K562 (cell line): ENCODE data around the gene NTN4.

Source experiments
- CHD2 ChIP-seq: IDR thresholded peaks from 2 replicates; pipeline ENCODE4 v1.6.1; 2011; ENCODE audit warnings: low read depth, low read length
- POLR2A ChIP-seq: fragments of 450-650 bp; conservative IDR thresholded peaks from 2 replicates; pipeline ENCODE4 v1.6.1; 2016
- PRPF4 ChIP-seq: fragments of 200-400 bp; formaldehyde crosslinking; IDR thresholded peaks from one replicate; pipeline ENCODE4 v1.6.1; 2017; ENCODE audit warnings: low read length, low read depth, mild to moderate bottlenecking; ENCODE audit not compliant: insufficient read depth, poor library complexity, severe bottlenecking
- TBP ChIP-seq: optimal IDR thresholded peaks from 2 replicates; pipeline ENCODE3; 2011; ENCODE audit warnings: low read depth, low read length, improper control_type of control experiment
- TF ChIP-seq, protein P1 (sequence below), 2 experiments: fragments of 450-650 bp; formaldehyde crosslinking in 1 of 2; IDR thresholded peaks; 2 replicates each; pipeline versions ENCODE4 v1.4.0 to v1.6.1; 2014 to 2020; ENCODE audit warnings: mild to moderate bottlenecking in 2 of 2, borderline replicate concordance in 1 of 2, low read depth in 1 of 2
- TF ChIP-seq, protein P2 (sequence below): sonication (generic); formaldehyde crosslinking; IDR thresholded peaks from 2 replicates; pipeline ENCODE4 v1.8.1; 2023; ENCODE audit warnings: mild to moderate bottlenecking, missing genetic modification reagents
- TF ChIP-seq, protein P3 (sequence below), 3 experiments: IDR thresholded peaks in 2 of 3; conservative IDR thresholded peaks in 1 of 3; 2 replicates each; pipeline ENCODE4 v1.5.1; 2011 to 2012; ENCODE audit warnings: low read length in 3 of 3, mild to moderate bottlenecking in 3 of 3, control low read depth in 2 of 3, improper control_type of control experiment in 1 of 3, inconsistent platforms in 1 of 3, low read depth in 1 of 3, mixed read lengths in 1 of 3, moderate library complexity in 1 of 3; ENCODE audit not compliant: insufficient read depth in 2 of 3
- TF ChIP-seq, protein P4 (sequence below): sonication (generic); formaldehyde crosslinking; IDR thresholded peaks from 2 replicates; pipeline ENCODE4 v1.8.1; 2023; ENCODE audit warnings: mild to moderate bottlenecking, missing genetic modification reagents

DNA sequence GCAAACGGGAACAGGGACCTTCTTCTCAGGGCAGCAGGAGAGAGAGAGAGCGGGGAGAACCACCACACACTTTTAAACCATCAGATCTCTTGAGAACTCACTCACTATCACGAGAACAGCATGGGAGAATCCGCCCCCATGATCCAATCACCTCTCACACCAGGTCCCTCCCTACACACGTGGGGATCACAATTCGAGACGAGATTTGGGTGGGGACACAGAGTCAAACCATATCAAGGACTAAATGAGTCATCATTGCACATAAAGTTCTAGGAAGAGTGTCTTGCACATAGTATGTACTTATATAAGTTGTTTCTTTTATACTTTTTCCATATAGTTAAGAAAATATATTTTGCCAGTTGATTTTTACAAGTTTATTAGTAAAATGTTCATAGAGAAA, 17.6 kb upstream of the NTN4 start:
- TF ChIP-seq TBP (no peak), POLR2A (no peak), CHD2 (no peak), PRPF4 (no peak)
- TF ChIP-seq, protein P1, sequence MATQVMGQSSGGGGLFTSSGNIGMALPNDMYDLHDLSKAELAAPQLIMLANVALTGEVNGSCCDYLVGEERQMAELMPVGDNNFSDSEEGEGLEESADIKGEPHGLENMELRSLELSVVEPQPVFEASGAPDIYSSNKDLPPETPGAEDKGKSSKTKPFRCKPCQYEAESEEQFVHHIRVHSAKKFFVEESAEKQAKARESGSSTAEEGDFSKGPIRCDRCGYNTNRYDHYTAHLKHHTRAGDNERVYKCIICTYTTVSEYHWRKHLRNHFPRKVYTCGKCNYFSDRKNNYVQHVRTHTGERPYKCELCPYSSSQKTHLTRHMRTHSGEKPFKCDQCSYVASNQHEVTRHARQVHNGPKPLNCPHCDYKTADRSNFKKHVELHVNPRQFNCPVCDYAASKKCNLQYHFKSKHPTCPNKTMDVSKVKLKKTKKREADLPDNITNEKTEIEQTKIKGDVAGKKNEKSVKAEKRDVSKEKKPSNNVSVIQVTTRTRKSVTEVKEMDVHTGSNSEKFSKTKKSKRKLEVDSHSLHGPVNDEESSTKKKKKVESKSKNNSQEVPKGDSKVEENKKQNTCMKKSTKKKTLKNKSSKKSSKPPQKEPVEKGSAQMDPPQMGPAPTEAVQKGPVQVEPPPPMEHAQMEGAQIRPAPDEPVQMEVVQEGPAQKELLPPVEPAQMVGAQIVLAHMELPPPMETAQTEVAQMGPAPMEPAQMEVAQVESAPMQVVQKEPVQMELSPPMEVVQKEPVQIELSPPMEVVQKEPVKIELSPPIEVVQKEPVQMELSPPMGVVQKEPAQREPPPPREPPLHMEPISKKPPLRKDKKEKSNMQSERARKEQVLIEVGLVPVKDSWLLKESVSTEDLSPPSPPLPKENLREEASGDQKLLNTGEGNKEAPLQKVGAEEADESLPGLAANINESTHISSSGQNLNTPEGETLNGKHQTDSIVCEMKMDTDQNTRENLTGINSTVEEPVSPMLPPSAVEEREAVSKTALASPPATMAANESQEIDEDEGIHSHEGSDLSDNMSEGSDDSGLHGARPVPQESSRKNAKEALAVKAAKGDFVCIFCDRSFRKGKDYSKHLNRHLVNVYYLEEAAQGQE (IDR thresholded peaks at IDR 0.05; ENCODE audit: borderline replicate concordance) = no peak
- TF ChIP-seq, protein P1 (CRISPR knock-in tag; IDR thresholded peaks at IDR 0.05; ENCODE audit: low read depth) = no peak
- TF ChIP-seq, protein P2, sequence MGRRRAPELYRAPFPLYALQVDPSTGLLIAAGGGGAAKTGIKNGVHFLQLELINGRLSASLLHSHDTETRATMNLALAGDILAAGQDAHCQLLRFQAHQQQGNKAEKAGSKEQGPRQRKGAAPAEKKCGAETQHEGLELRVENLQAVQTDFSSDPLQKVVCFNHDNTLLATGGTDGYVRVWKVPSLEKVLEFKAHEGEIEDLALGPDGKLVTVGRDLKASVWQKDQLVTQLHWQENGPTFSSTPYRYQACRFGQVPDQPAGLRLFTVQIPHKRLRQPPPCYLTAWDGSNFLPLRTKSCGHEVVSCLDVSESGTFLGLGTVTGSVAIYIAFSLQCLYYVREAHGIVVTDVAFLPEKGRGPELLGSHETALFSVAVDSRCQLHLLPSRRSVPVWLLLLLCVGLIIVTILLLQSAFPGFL = no peak
- TF ChIP-seq, protein P3, sequence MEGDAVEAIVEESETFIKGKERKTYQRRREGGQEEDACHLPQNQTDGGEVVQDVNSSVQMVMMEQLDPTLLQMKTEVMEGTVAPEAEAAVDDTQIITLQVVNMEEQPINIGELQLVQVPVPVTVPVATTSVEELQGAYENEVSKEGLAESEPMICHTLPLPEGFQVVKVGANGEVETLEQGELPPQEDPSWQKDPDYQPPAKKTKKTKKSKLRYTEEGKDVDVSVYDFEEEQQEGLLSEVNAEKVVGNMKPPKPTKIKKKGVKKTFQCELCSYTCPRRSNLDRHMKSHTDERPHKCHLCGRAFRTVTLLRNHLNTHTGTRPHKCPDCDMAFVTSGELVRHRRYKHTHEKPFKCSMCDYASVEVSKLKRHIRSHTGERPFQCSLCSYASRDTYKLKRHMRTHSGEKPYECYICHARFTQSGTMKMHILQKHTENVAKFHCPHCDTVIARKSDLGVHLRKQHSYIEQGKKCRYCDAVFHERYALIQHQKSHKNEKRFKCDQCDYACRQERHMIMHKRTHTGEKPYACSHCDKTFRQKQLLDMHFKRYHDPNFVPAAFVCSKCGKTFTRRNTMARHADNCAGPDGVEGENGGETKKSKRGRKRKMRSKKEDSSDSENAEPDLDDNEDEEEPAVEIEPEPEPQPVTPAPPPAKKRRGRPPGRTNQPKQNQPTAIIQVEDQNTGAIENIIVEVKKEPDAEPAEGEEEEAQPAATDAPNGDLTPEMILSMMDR (IDR thresholded peaks at IDR 0.05 in 2 of 3, conservative IDR thresholded peaks at IDR 0.05 in 1 of 3; ENCODE audit: insufficient read depth in 2 of 3, low read depth in 1 of 3, low read length in 3 of 3) = no peak
- TF ChIP-seq, protein P4, sequence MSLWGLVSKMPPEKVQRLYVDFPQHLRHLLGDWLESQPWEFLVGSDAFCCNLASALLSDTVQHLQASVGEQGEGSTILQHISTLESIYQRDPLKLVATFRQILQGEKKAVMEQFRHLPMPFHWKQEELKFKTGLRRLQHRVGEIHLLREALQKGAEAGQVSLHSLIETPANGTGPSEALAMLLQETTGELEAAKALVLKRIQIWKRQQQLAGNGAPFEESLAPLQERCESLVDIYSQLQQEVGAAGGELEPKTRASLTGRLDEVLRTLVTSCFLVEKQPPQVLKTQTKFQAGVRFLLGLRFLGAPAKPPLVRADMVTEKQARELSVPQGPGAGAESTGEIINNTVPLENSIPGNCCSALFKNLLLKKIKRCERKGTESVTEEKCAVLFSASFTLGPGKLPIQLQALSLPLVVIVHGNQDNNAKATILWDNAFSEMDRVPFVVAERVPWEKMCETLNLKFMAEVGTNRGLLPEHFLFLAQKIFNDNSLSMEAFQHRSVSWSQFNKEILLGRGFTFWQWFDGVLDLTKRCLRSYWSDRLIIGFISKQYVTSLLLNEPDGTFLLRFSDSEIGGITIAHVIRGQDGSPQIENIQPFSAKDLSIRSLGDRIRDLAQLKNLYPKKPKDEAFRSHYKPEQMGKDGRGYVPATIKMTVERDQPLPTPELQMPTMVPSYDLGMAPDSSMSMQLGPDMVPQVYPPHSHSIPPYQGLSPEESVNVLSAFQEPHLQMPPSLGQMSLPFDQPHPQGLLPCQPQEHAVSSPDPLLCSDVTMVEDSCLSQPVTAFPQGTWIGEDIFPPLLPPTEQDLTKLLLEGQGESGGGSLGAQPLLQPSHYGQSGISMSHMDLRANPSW (CRISPR knock-in tag) = no peak
